HG03280 (cell line): ENCODE data around the gene PDXK.
A peak's percentile ranks its signal among the peaks of the same experiment; 100 is the strongest.

Experiments
- ATAC-seq: cut with Tn5 transposase; IDR thresholded peaks from one replicate; pipeline ENCODE4 v1.9.1; 2021; ENCODE audit warnings: mild to moderate bottlenecking, moderate library complexity; ENCODE audit not compliant: unreplicated experiment

The PDXK gene

DNA sequence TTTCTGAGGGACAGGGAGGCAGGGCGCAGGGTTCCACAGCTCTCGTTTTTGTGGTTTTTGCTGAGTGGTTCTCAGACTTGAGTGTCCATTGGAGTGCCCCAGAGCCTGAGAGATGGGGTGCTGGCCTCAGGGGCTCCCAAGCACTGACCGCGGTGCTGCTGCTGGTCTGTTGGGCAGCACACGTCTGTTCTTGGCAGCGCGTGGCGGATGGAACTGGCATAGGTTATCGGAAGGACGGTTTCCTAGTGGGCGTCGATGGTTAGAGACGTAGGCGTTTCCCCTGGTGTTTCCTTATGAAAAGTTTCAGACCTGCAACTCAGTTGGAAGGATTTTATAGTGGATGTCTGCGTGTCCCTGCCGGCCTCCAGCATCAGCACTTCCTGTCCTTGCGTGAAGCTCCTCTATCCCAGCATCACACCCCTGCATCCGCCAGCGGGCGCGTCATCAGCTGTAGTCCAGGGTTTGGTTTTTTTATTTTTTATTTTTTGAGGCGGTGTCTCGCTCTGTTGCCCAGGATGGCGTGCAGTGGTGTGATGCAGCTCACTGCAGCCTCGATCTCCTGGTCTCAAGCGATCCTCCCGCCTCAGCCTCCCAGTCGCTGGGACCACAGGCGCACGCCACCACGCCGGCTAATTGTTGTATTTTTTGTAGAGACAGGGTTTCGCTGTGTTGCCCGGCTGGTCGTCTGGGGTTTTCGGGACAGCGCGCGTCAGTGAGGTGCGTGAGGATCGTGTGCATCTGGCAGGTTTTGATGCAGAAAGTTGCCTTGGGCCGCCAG lies 82.3 kb downstream of the PDXK start:
- ATAC-seq: no peak

DNA sequence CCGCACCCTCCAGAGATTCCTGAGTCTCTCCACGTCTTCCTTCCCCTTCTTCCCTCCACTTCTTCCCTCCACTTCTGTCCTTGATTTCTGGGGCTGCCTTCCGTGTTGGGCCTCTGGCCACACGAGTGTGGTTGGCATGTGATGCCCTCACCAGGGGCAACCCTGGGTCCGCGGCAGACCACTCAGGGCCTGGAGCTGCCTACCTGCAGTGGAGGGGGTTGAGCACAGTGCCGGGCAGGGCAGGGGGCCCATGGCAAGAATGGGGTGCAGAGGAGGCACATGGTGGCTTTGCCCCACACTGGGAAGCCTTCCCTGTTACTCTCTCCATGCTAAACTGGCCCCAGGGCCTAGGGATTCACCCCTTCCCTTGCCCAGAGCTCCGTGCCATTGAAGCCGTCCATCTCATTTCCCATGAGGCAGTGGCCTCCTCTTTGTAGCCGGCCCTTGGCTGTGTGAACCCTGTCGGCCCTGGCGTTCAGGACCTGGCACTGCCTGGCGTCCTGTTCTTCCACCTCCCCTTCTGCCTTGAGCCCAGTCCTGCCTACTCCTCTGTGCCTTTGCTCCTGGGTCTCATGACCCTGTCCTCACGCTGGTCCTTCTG lies 83.9 kb downstream of the PDXK start:
- ATAC-seq: no peak

DNA sequence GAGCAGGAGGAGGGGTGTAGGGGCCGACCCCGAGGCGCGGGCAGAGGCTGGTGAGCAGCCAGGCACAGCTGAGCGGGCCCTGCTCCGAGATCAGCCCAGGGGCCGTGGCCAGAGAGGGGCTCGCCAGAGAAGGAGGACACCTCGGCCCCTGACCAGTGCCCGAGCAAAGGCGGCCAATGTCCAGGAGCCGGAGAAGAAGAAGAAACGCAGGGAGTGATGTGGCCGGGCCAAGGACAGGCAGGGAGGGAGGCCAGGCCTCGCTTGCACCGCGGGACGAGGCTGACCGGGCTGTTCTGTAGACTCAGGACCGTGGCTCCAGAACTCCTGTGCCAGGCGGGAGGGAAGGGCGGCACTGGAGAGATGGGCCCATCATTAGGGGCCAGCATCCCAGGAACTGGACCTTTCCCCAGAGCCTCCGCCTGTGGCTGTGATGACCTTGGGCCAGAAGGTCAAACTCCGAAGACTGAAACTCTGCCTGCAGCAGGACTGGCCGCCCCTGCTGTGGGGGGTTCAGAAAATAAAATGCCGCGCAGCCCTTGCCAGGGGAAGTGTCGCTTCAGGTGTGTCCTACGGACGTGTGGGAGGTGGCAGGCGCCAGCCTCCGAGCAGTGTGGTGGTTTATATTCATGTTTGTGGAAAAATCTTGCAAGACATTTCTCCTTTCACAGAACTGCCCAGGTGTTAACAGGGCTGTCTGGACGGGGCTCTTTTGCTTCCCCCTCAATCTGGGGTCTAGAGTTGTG lies 84.8 kb downstream of the PDXK start:
- no peak for ATAC-seq

DNA sequence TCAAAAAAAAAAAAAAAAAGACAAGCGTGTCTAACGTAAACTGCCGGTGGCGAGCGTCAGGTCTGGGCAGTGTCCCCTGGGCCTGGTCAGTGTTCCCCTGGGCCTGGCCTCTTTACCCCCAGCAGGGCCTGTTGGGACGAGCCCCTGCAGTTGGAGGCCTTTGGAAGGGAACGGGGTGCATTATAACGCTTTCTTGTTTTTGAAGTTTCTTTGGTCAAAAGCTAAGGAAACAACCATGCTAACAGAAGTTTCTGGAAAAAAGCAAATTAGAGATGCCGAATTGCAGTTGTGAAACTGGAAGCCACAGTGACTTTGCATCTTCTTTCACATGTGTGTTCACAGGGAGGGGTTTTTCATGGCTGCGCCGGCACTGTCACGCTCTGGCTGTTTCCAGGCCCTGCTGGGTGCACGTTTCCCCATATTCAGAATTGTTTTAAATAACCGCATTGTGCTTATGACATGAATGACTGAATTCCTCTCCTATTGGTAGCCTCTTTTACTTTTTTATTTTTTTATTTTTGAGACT lies 86.4 kb downstream of the PDXK start:
- peak; percentile 83 for ATAC-seq

DNA sequence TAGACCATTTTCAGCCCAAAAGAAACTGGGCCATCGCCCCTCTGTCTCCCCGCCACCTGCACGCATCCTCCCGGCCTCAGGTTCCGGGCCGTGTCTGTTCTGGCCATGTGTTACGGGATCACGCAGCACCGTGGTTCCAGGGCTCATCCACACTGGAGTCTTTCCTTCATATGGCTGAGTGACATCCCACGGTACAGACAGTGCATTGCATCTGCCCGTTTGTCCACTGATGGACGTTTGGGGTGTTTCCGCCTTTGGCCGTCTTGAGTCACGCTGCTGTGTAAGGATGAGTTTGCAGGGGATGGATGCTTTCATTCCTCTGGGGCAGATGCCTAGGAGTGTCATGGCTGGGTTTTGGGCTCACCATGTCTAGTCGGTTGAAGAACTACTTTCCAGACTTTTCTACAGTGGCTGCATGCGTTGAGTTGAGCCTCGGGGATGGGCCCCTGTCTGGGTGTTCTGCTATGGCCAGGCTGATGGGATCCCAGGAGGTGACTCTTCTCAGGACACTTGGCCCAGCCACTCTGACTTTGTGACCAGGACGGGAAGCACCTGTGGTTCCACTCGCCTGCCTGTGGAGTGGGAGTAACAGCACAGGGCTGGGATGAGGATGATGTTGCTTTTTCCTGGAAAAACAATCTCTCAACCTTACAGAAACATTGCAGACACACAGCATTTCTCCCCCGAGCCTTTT lies 87.2 kb downstream of the PDXK start:
- ATAC-seq: no peak

DNA sequence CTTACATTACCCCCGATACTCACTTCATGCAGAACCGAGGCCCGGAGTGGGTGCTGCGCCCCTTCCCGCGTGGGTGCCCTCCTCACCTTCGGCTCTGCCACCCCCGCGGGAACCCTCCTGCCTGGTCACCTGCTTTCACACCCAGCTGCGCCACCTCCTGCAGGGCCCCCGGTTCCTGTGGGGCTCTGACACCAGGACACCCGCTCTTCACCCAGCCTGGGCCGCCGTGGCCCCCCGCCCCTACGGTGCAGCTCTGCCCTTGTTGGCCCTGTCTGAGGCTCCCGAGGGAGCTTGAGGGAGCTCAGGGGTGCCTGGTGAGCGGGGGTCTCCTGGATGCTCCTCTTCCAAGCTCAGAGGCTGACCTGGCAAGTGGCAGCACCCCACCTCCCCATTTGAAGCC lies 89.4 kb downstream of the PDXK start:
- ATAC-seq: no peak

DNA sequence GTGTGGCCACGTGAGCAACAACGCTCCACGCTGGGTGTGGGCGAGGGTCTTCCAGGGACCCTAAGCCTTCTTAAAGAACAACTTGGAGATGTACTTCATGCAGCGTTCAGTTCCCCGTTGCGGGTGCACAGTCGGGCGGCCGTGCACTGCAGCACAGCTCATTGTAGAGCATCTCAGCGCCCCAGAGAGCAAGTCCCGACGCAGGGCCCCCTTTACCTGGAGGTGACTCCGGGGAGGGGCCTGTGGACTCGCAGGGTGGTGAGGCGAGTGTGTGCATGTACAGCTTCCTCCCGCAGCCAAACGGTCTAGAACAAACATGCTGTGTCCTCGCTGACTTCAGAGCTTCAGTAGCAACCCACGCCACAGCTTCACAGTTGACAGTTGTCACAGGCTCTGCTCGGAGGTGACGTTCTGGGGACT lies 89.9 kb downstream of the PDXK start:
- no peak for ATAC-seq

DNA sequence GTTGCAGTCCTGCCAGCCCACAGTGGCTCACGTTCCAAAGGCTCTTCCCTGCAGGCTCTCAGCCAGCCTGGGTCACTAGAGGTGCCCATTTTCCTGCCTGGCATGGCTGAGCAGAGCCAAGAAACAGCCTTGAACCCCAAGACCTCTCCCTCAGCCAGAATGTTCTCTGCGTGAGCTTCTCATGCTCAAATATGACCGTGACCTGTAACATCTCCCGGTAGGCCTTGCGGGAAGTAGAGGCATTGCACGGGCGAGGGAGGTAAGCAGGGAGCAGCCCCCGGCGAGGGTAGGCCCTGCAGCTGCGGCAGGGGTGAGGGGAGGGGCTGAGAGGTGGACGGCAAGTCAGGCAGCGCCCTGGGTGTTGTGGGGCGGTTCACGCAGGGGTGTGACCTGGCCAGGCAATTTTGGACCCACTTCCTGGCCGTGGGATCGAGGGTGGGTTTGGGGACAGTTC lies 90.4 kb downstream of the PDXK start:
- no peak for ATAC-seq

DNA sequence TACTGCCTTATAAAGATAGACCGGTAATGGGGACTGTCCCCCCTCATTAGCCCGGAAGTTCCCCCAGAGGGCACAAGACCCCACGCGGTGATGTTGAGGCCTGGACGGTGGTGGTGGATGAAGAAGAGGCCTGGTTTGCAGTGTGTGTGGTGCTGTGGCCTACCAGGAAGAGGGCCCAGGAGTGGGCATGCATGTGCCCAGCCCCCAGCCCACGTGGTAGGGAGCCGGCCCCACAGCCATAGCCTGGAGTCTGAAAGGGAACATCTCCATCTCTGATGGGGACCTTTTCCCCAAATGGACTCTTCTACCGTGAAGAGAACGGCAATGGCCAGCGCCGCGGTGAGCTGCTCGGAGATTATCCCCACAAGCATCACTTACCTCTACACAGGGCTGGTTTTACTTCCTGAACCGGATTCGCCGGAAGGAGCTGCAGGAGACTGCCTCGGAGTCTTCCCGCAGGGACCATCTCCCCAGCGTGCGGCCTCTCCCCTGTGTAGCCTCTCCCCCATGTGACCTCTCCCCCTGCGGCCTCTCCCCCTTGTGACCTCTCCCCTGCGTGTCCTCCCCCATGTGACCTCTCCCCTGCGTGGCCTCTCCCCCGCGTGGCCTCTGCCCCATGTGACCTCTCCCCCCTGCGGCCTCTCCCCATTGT lies 91.0 kb downstream of the PDXK start:
- ATAC-seq: no peak

DNA sequence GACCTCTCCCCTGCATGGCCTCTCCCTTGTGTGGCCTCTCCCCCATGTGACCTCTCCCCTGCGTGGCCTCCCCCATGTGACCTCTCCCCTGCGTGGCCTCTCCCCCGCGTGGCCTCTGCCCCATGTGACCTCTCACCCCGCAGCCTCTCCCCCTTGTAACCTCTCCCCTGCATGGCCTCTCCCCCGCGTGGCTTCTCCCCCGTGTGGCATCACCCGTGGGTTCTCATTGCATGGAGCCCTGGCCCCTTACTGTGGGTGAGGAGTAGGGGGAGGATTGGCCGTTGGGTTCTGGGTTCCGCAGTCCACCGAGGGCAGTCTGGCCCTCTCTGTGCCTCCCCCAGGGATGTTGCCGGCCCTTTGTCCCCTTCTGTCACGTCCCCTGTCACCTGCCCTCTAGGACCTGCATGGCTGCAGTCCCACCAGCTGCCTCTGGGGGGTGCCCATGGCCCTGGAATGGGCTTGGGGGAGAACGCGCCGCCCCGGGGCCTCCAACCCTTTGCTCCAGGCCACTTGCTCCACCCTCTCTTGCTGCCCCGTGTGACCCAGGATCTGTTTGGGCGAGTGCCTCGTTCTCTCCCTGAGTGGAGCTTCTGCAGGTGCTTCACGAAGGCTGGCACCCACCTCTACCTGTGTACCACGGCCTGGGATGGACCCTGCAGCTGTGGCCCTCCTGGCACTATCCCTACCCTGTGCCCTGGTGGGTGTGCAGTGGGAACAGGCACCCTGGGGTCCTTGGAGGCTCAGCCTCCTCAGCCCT lies 91.8 kb downstream of the PDXK start:
- peak; percentile 69 for ATAC-seq

DNA sequence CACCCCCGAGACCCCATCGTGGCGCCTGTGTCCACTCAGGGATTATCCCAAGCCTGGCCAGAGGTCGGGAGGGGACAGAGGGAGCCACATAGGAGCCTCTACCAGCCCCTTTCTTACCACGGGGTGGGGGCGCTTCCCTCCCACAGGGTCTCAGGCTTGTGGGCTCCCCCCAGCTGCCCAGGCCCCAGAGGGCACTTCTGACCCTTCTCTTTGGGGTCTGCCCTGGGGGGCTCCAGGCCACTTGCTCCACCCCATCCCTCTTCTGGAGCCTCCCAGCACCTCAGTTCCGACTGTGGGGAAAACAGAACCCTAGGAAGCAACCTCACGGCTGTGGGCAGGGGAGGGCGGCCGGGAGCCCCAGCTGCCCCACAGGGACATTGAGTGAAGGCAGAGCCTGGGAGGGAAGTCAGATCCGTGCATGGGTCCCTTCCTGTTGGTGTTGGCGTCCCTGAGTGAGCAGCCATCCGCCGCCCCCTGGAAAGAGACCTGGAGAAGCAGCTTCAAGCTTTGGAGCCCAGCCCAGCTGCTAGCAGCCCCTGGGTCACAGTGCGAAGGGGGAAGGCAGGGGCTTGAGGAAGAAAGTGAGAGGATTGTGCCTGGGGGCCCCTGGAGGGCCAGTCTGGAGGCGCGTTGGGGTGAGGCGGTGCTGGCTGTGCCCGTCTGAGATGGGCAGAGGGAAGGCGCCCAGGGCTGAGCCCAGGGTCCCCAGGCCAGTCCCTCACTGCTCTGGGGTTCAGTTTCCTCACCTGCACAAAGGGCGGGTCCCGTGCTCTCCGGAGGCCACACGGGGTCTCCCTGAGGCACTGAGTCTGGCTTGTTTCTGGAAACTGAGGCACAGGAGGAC lies 92.6 kb downstream of the PDXK start:
- no peak for ATAC-seq
